HFF-Myc (cell line): ENCODE measurements around the gene GABBR2.

Experiments used
- DNase-seq: peaks from one replicate; pipeline ENCODE4 v3.0.0-alpha.2; 2011; ENCODE audit warnings: low read depth; ENCODE audit errors: extremely low read depth
- H3K4me3 ChIP-seq: replicated peaks from 2 replicates; pipeline ENCODE4 v1.5.1; 2011; ENCODE audit warnings: low read depth, mild to moderate bottlenecking, control low read depth, low read length
- TF ChIP-seq, protein P1 (sequence below): IDR thresholded peaks from 2 replicates; pipeline ENCODE4 v1.5.1; 2012; ENCODE audit warnings: mild to moderate bottlenecking, low read depth, low read length, control low read depth; ENCODE audit errors: missing control alignments

The GABBR2 gene

GRCh38 chr9:98357921-98358535 lies 350.7 kb downstream of the GABBR2 start:
- H3K4me3 ChIP-seq = no peak overlapping the region
- no peak for DNase-seq
- TF ChIP-seq, protein P1, sequence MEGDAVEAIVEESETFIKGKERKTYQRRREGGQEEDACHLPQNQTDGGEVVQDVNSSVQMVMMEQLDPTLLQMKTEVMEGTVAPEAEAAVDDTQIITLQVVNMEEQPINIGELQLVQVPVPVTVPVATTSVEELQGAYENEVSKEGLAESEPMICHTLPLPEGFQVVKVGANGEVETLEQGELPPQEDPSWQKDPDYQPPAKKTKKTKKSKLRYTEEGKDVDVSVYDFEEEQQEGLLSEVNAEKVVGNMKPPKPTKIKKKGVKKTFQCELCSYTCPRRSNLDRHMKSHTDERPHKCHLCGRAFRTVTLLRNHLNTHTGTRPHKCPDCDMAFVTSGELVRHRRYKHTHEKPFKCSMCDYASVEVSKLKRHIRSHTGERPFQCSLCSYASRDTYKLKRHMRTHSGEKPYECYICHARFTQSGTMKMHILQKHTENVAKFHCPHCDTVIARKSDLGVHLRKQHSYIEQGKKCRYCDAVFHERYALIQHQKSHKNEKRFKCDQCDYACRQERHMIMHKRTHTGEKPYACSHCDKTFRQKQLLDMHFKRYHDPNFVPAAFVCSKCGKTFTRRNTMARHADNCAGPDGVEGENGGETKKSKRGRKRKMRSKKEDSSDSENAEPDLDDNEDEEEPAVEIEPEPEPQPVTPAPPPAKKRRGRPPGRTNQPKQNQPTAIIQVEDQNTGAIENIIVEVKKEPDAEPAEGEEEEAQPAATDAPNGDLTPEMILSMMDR = no peak

- DNase-seq = no peak
- H3K4me3 ChIP-seq = no peak overlapping the region
- TF ChIP-seq, protein P1 = no peak
Measured at GRCh38 chr9:98356953-98357690, 351.6 kb downstream of the GABBR2 start.

GRCh38 chr9:98356326-98356725 lies 352.4 kb downstream of the GABBR2 start:
- TF ChIP-seq, protein P1 = no peak
- H3K4me3 ChIP-seq = no peak overlapping the region
- DNase-seq = no peak

DNA sequence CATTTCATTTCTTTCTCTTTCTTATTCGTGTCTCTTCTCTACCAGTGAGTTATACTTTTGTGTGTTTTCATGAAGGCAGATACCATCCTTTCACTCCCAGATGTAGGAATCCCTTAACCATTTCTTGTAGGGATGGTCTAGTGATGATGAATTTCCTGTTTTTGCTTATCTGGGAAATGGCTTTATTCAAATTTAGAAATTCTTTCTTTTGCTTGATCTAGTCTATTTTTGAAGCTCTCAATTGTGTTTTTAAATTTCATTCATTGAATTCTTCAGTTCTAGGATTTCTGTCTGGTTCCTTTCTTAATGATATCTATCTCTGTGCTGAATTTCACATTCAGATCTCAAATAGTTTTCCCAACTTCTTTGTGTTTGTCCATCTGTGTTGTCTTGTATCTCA lies 357.4 kb downstream of the GABBR2 start:
- H3K4me3 ChIP-seq = no peak overlapping the region
- no peak for DNase-seq

GRCh38 chr9:98347642-98348041 lies 361.1 kb downstream of the GABBR2 start:
- TF ChIP-seq, protein P1 = no peak
- no peak overlapping the region for H3K4me3 ChIP-seq
- DNase-seq = no peak

More for the DNA sequence above, 357.4 kb downstream of the GABBR2 start:
- TF ChIP-seq, protein P1 = no peak

DNA sequence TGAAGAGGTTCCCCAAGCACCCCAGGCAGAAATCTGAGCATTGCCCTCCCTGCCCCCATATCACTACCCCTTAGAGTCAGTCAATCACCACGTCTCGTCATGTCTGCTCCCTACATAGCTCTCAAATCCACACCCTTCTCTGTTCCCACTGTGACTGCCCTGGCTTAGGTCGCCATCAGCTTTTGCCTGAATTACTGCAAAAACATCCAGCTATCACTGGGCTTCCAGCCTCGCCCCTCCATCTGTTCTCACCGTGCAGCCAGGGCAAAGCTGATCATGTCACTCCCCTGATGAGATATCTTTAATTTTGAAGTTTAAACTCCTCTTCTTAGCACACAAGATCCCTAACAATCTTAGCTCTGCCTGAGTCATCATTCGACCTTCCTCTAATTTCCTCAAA lies 363.7 kb downstream of the GABBR2 start:
- DNase-seq = no peak

More for the DNA sequence above, 363.7 kb downstream of the GABBR2 start:
- no peak overlapping the region for H3K4me3 ChIP-seq
- TF ChIP-seq, protein P1 = no peak
